K562 (cell line): ENCODE results near the gene PTPRG. TPM values are rescaled to one million over a fixed set of nuclear protein-coding genes. Genes with fewer than 3 reads are reported as not detected.

Source experiments
- ATAC-seq: fragments of 200-7000 bp; cut with Tn5 transposase; 3 replicates; pipeline ENCODE4 v1.9.1; 2020; ENCODE audit warnings: moderate library complexity
- BruUV-seq: library from RNA; stranded (reverse); fragments of 400-500 nt; replicated peaks from 2 replicates; lab custom pipeline; 2021; lab: Mats Ljungman, UMichigan
- CTCF ChIA-PET: fragments of 300-600 bp; formaldehyde crosslinking; extraction: SDS; loops from one replicate; lab custom pipeline; 2021; ENCODE audit warnings: low intra/inter-chr PET ratio; lab: Yijun Ruan, JAX
- POLR2A ChIA-PET: fragments of 300-600, 350-650 bp; sonication (Branson Sonifier 250); formaldehyde crosslinking; extraction: SDS; loops from one replicate; lab custom pipeline; 2021; ENCODE audit warnings: antibody characterized with exemption, inconsistent platforms; lab: Yijun Ruan, JAX
- DNase-seq, 4 experiments: peaks; one replicate each; pipeline versions ENCODE4 v3.0.0 to v3.0.0-alpha.2; 2011 to 2018; ENCODE audit warnings: low spot score in 3 of 4, mixed read lengths in 3 of 4; ENCODE audit errors: extremely low read depth in 1 of 4
- FAIRE-seq: peaks from 2 replicates; lab custom pipeline; 2011; peaks lifted over from hg19 to GRCh38; lab: Jason Lieb, UNC
- H2AFZ ChIP-seq: 2 replicates; pipeline ENCODE4 v1.6.0; 2011; ENCODE audit warnings: low read depth, low read length, control low read depth, inconsistent platforms
- H3K27ac ChIP-seq: fragments of 200-600 bp; 3 replicates; pipeline ENCODE4 v1.8.0; 2011; ENCODE audit warnings: low read depth, mild to moderate bottlenecking, control low read depth, inconsistent platforms, low read length, moderate library complexity, mixed read lengths; ENCODE audit errors: extremely low read depth
- H3K27me3 ChIP-seq, 2 experiments: fragments of 300-600 bp in 1 of 2; 2 replicates in 1 of 2; 3 replicates in 1 of 2; pipeline versions ENCODE4 v1.6.0 to v1.8.0; 2011; ENCODE audit warnings: inconsistent platforms in 2 of 2, low read length in 2 of 2, mild to moderate bottlenecking in 1 of 2, mixed read lengths in 1 of 2, moderate library complexity in 1 of 2; ENCODE audit not compliant: control insufficient read depth in 2 of 2, insufficient read depth in 2 of 2
- H3K36me3 ChIP-seq: fragments of 300-600 bp; 3 replicates; pipeline ENCODE4 v1.8.0; 2011; ENCODE audit warnings: mild to moderate bottlenecking, low read length, inconsistent platforms; ENCODE audit not compliant: control insufficient read depth, insufficient read depth
- H3K4me1 ChIP-seq, 2 experiments: fragments of 200-600 bp in 1 of 2; replicated peaks in 1 of 2; 2 replicates in 1 of 2; 3 replicates in 1 of 2; pipeline versions ENCODE4 v1.5.1 to v1.8.0; 2011; ENCODE audit warnings: inconsistent platforms in 2 of 2, low read length in 2 of 2, mild to moderate bottlenecking in 1 of 2, mixed read lengths in 1 of 2, moderate library complexity in 1 of 2; ENCODE audit not compliant: control insufficient read depth in 2 of 2, insufficient read depth in 2 of 2
- H3K4me2 ChIP-seq: 2 replicates; pipeline ENCODE4 v1.6.1; 2011; ENCODE audit warnings: low read length, control low read depth, inconsistent platforms, mixed read lengths; ENCODE audit not compliant: insufficient read depth
- H3K4me3 ChIP-seq: fragments of 200-600 bp; sonication (generic), shearing (Covaris generic); 2 replicates; pipeline ENCODE4 v1.5.1; 2016; ENCODE audit warnings: control low read depth, inconsistent platforms
- H3K79me2 ChIP-seq: fragments of 200-600 bp; 3 replicates; pipeline ENCODE4 v1.8.0; 2011; ENCODE audit warnings: low read length, inconsistent platforms; ENCODE audit not compliant: control insufficient read depth, insufficient read depth
- H3K9ac ChIP-seq, 2 experiments: 2 replicates each; pipeline versions ENCODE4 v1.6.0 to v1.6.1; 2011; ENCODE audit warnings: low read depth in 2 of 2, low read length in 2 of 2, control low read depth in 1 of 2, inconsistent platforms in 1 of 2, mild to moderate bottlenecking in 1 of 2, mixed read lengths in 1 of 2; ENCODE audit not compliant: insufficient read depth in 1 of 2
- H3K9me1 ChIP-seq: one replicate; pipeline ENCODE4 v1.6.0; 2011; ENCODE audit warnings: inconsistent platforms, mild to moderate bottlenecking, low read length, moderate library complexity; ENCODE audit not compliant: control insufficient read depth, insufficient read depth
- H3K9me3 ChIP-seq: replicated peaks from 2 replicates; pipeline ENCODE4 v1.5.1; 2011; ENCODE audit warnings: low read depth, low read length, inconsistent platforms; ENCODE audit not compliant: control insufficient read depth, insufficient read depth
- H4K20me1 ChIP-seq: replicated peaks from 2 replicates; pipeline ENCODE4 v1.6.1; 2011; ENCODE audit warnings: low read length, inconsistent platforms, mixed read lengths; ENCODE audit not compliant: control insufficient read depth, insufficient read depth
- CEBPB ChIP-seq: fragments of 450-650 bp; IDR thresholded peaks from 2 replicates; pipeline ENCODE4 v1.6.1; 2016; ENCODE audit warnings: missing genetic modification characterization, missing compliant biosample characterization
- KAT2B ChIP-seq: IDR thresholded peaks from one replicate; pipeline ENCODE4 v1.6.1; 2012; ENCODE audit warnings: low read depth, mild to moderate bottlenecking, control low read depth, inconsistent platforms, low read length, moderate library complexity
- MTA3 ChIP-seq: fragments of 450-650 bp; formaldehyde crosslinking; IDR thresholded peaks from 2 replicates; pipeline ENCODE4 v1.6.1; 2017; ENCODE audit warnings: mild to moderate bottlenecking, borderline replicate concordance
- NFXL1 ChIP-seq: fragments of 450-650 bp; formaldehyde crosslinking; IDR thresholded peaks from 2 replicates; pipeline ENCODE4 v1.4.0; 2021; ENCODE audit warnings: mild to moderate bottlenecking
- NUFIP1 ChIP-seq: fragments of 450-650 bp; IDR thresholded peaks from 2 replicates; pipeline ENCODE4 v1.6.1; 2018; ENCODE audit not compliant: partially characterized antibody
- PHF20 ChIP-seq: fragments of 450-650 bp; IDR thresholded peaks from 2 replicates; pipeline ENCODE4 v1.6.1; 2018; ENCODE audit not compliant: partially characterized antibody
- SUPT5H ChIP-seq: fragments of 450-650 bp; IDR thresholded peaks from 2 replicates; pipeline ENCODE4 v1.6.1; 2016
- TAL1 ChIP-seq: fragments of 450-650 bp; IDR thresholded peaks from 2 replicates; pipeline ENCODE4 v1.6.1; 2016; ENCODE audit warnings: mild to moderate bottlenecking
- ZFP1 ChIP-seq: fragments of 450-650 bp; formaldehyde crosslinking; IDR thresholded peaks from 2 replicates; pipeline ENCODE4 v1.4.0; 2020; ENCODE audit warnings: mild to moderate bottlenecking, mixed read lengths
- ZNF133 ChIP-seq: fragments of 250-450 bp; sonication (Bioruptor Pico); IDR thresholded peaks from 2 replicates; pipeline ENCODE4 v1.4.0; 2020; ENCODE audit warnings: mild to moderate bottlenecking
- ZNF143 ChIP-seq: sonication (generic); formaldehyde crosslinking; IDR thresholded peaks from 2 replicates; pipeline ENCODE4 v1.9.0; 2022; ENCODE audit warnings: mild to moderate bottlenecking, missing genetic modification reagents
- in situ Hi-C: fragments of 300-500 bp; cut with MboI; formaldehyde crosslinking; loops from 4 replicates; pipeline ENCODE4 v1.15.0; 2018; ENCODE audit warnings: inconsistent platforms, mixed read lengths
- intact Hi-C: fragments of 100-400 bp; cut with micrococcal nuclease; formaldehyde crosslinking; loops from 2 replicates; pipeline ENCODE4 v1.14.2; 2022
- polyA plus RNA-seq, 8 experiments: library from polyadenylated mRNA; depleted of rRNA in 4 of 8; stranded (reverse) in 5 of 8; unstranded in 3 of 8; fragments of >200 nt; fragmentation: Nextera tagmentation in 2 of 8; fragmentation: Illumina TruSeq in 1 of 8; extraction: Ambion mirVana in 2 of 8; extraction: Trizol in 1 of 8; gene quantifications; 2 replicates each; pipeline versions ENCODE4 v1.2.1 to v1.2.3, GENCODE V29; 2011 to 2014; ENCODE audit warnings: inconsistent platforms in 1 of 8, missing spikeins in 1 of 8
- total RNA-seq, 7 experiments: library from RNA; depleted of rRNA in 6 of 7; stranded (reverse); fragments of >200 nt in 6 of 7; fragmentation: Illumina TruSeq in 2 of 7; extraction: Trizol in 2 of 7; gene quantifications; 2 replicates each; pipeline versions ENCODE4 v1.2.1 to v1.2.3, GENCODE V29; 2011 to 2021; ENCODE audit warnings: low replicate concordance in 1 of 7
- TF ChIP-seq, protein P1 (sequence below): fragments of 450-650 bp; IDR thresholded peaks from 2 replicates; pipeline ENCODE4 v1.6.1; 2016; ENCODE audit warnings: low read depth
- TF ChIP-seq, protein P2 (sequence below): fragments of 250-450 bp; sonication (Bioruptor Pico); IDR thresholded peaks from 2 replicates; pipeline ENCODE4 v1.5.1; 2021; ENCODE audit warnings: mild to moderate bottlenecking

Gene PTPRG
- total and polyA plus RNA-seq, 9 of the 15 experiments (the other 6 are each of a cell fraction or from before 2014, with no cell fraction given), result 0.16 TPM; not detected in 8

GRCh38 chr3:61790411-61790810 lies 229.0 kb downstream of the PTPRG start:
- CTCF ChIA-PET, result no interaction called here
- TF ChIP-seq MTA3 (no peak), CEBPB (tag) (no peak), NUFIP1 (no peak), ZNF143 (CRISPR knock-in tag) (no peak), PHF20 (no peak), ZFP1 (no peak), TAL1 (no peak), ZNF133 (CRISPR knock-in tag) (no peak), KAT2B (no peak), SUPT5H (no peak), NFXL1 (CRISPR knock-in tag) (no peak)
- TF ChIP-seq, protein P1, sequence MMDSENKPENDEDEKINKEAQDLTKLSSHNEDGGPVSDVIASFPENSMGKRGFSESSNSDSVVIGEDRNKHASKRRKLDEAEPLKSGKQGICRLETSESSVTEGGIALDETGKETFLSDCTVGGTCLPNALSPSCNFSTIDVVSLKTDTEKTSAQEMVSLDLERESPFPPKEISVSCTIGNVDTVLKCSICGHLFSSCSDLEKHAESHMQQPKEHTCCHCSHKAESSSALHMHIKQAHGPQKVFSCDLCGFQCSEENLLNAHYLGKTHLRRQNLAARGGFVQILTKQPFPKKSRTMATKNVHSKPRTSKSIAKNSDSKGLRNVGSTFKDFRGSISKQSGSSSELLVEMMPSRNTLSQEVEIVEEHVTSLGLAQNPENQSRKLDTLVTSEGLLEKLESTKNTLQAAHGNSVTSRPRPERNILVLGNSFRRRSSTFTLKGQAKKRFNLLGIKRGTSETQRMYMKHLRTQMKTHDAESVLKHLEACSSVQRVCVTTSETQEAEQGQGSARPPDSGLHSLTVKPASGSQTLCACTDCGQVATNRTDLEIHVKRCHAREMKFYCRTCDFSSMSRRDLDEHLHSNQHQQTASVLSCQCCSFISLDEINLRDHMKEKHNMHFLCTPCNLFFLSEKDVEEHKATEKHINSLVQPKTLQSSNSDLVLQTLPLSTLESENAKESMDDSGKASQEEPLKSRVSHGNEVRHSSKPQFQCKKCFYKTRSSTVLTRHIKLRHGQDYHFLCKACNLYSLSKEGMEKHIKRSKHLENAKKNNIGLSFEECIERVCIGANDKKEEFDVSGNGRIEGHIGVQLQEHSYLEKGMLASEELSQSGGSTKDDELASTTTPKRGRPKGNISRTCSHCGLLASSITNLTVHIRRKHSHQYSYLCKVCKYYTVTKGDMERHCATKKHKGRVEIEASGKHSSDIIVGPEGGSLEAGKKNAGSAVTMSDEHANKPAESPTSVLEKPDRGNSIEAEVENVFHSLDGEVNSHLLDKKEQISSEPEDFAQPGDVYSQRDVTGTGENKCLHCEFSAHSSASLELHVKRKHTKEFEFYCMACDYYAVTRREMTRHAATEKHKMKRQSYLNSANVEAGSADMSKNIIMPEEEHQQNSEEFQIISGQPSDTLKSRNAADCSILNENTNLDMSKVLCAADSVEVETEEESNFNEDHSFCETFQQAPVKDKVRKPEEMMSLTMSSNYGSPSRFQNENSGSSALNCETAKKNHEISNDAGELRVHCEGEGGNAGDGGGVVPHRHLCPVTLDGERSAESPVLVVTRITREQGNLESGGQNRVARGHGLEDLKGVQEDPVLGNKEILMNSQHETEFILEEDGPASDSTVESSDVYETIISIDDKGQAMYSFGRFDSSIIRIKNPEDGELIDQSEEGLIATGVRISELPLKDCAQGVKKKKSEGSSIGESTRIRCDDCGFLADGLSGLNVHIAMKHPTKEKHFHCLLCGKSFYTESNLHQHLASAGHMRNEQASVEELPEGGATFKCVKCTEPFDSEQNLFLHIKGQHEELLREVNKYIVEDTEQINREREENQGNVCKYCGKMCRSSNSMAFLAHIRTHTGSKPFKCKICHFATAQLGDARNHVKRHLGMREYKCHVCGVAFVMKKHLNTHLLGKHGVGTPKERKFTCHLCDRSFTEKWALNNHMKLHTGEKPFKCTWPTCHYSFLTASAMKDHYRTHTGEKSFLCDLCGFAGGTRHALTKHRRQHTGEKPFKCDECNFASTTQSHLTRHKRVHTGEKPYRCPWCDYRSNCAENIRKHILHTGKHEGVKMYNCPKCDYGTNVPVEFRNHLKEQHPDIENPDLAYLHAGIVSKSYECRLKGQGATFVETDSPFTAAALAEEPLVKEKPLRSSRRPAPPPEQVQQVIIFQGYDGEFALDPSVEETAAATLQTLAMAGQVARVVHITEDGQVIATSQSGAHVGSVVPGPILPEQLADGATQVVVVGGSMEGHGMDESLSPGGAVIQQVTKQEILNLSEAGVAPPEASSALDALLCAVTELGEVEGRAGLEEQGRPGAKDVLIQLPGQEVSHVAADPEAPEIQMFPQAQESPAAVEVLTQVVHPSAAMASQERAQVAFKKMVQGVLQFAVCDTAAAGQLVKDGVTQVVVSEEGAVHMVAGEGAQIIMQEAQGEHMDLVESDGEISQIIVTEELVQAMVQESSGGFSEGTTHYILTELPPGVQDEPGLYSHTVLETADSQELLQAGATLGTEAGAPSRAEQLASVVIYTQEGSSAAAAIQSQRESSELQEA, result no peak
- TF ChIP-seq, protein P2, sequence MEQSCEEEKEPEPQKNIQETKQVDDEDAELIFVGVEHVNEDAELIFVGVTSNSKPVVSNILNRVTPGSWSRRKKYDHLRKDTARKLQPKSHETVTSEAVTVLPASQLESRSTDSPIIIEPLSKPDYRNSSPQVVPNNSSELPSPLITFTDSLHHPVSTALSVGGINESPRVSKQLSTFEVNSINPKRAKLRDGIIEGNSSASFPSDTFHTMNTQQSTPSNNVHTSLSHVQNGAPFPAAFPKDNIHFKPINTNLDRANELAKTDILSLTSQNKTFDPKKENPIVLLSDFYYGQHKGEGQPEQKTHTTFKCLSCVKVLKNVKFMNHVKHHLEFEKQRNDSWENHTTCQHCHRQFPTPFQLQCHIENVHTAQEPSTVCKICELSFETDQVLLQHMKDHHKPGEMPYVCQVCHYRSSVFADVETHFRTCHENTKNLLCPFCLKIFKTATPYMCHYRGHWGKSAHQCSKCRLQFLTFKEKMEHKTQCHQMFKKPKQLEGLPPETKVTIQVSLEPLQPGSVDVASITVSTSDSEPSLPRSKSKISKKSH (CRISPR knock-in tag), result no peak
- TF ChIP-seq, all 486 proteins: peak for 0
- DNase-seq (no peak), ATAC-seq (no peak), FAIRE-seq (no peak)
- Histone ChIP-seq H2AFZ (no peak overlapping the region), H3K36me3 (no peaks in the 10 kb centered on the region), H3K9me1 (no peaks in the 10 kb centered on the region), H3K4me2 (no peak overlapping the region), H3K9me3 (no peaks in the 10 kb centered on the region), H3K27ac (no peak overlapping the region), H3K27me3 (no peaks in the 10 kb centered on the region), H4K20me1 (no peaks in the 10 kb centered on the region), H3K4me1 (no peaks in the 10 kb centered on the region), H3K9ac (no peak overlapping the region), H3K4me3 (no peak overlapping the region), H3K79me2 (no peaks in the 10 kb centered on the region)
- in situ Hi-C loops, result no loop called here
- POLR2A ChIA-PET, result no interaction called here
- BruUV-seq, result no TSS peak
- intact Hi-C loops, result no loop called here
